Natural killer cell (primary cell): ENCODE data around the gene ITGA5. TPM values are rescaled to one million over a fixed set of nuclear protein-coding genes. Genes with fewer than 3 reads are reported as not detected.

ENCODE experiments used
- ATAC-seq, 3 donors: fragments of 150-1000 bp in 2 of 3; fragments of 200-7000 bp in 1 of 3; cut with Tn5 transposase; 1 replicate in 1 of 3; 2 replicates in 2 of 3; pipeline ENCODE4 v1.10.0; 2021; ENCODE audit warnings: mild to moderate bottlenecking in 2 of 3, moderate library complexity in 2 of 3
- DNase-seq, 2 donors: peaks; one replicate each; pipeline versions ENCODE4 v3.0.0 to v3.0.0-alpha.2; 2013 to 2021; ENCODE audit warnings: mixed read lengths in 1 of 2
- H3K27ac ChIP-seq: one replicate; pipeline ENCODE4 v1.5.1; 2013; ENCODE audit warnings: mild to moderate bottlenecking, low read length
- H3K27me3 ChIP-seq: one replicate; pipeline ENCODE4 v1.6.1; 2013; ENCODE audit warnings: low read length; ENCODE audit not compliant: control insufficient read depth, insufficient read depth
- H3K36me3 ChIP-seq: one replicate; pipeline ENCODE4 v1.6.1; 2013; ENCODE audit warnings: low read length; ENCODE audit not compliant: control insufficient read depth, insufficient read depth
- H3K4me1 ChIP-seq: one replicate; pipeline ENCODE4 v1.6.1; 2013; ENCODE audit warnings: low read length; ENCODE audit not compliant: control insufficient read depth, insufficient read depth
- H3K4me3 ChIP-seq: one replicate; pipeline ENCODE4 v1.5.1; 2013; ENCODE audit warnings: low read length
- H3K9me3 ChIP-seq: one replicate; pipeline ENCODE4 v1.6.1; 2013; ENCODE audit warnings: low read length; ENCODE audit not compliant: control insufficient read depth, insufficient read depth
- H3K27ac Mint-ChIP-seq, 2 donors: one replicate each; pipeline ENCODE4 v1.8.0; 2022; ENCODE audit warnings: mild to moderate bottlenecking in 2 of 2, mixed read lengths in 2 of 2, moderate library complexity in 1 of 2
- H3K27me3 Mint-ChIP-seq, 2 donors: one replicate each; pipeline ENCODE4 v1.8.0; 2022; ENCODE audit warnings: low read depth in 2 of 2, mixed read lengths in 2 of 2
- H3K36me3 Mint-ChIP-seq: one replicate; pipeline ENCODE4 v1.8.0; 2022; ENCODE audit warnings: mixed read lengths
- H3K4me1 Mint-ChIP-seq, 2 donors: one replicate each; pipeline ENCODE4 v1.8.0; 2022; ENCODE audit warnings: mixed read lengths in 2 of 2
- H3K4me3 Mint-ChIP-seq: one replicate; pipeline ENCODE4 v1.8.0; 2022; ENCODE audit warnings: mild to moderate bottlenecking, moderate library complexity, mixed read lengths
- H3K9me3 Mint-ChIP-seq, 2 donors: one replicate each; pipeline ENCODE4 v1.8.0; 2022; ENCODE audit warnings: mixed read lengths in 2 of 2
- CTCF ChIP-seq: fragments of 200-600 bp; IDR thresholded peaks from one replicate; pipeline ENCODE4 v1.8.0; 2022; ENCODE audit warnings: antibody characterized with exemption
- WGBS: methylation state at CpG from one replicate; pipeline ENCODE4 v1.1.7; 2013; ENCODE audit warnings: missing lambda C conversion rate; ENCODE audit not compliant: insufficient coverage; 5-methylcytosine and 5-hydroxymethylcytosine counted together
- intact Hi-C: fragments of 100-400 bp; cut with micrococcal nuclease; formaldehyde crosslinking; loops from one replicate; pipeline ENCODE4 v1.14.2; 2022
- total RNA-seq, 4 donors: library from RNA; stranded (reverse); fragments of 120-200 nt in 1 of 4; gene quantifications; one replicate each; pipeline versions ENCODE4 v1.2.3 to v1.2.4, GENCODE V29; 2013 to 2022

ITGA5 gene
- total RNA-seq, 3 donors from 2014 or later (not counting 1 experiment from before 2014, with no cell fraction given): 177 to 232 (median 207) TPM

GRCh38 chr12:54350743-54351142 is 68.3 kb downstream of the ITGA5 start:
- Histone ChIP-seq H3K9me3 (no peaks in the 10 kb centered on the region), H3K36me3 (peaks cover 62% of the 10 kb centered on the region), H3K4me1 (peaks cover 4% of the 10 kb centered on the region), H3K27ac (no peak overlapping the region), H3K4me3 (no peak overlapping the region), H3K27me3 (no peaks in the 10 kb centered on the region)
- H3K4me3 Mint-ChIP-seq: no peak overlapping the region
- WGBS: 100% methylated on average over 1 of the region's 3 CpGs
- H3K36me3 Mint-ChIP-seq: peaks cover 29% of the 10 kb centered on the region
- H3K4me1 Mint-ChIP-seq: peaks cover 0 to 8% of the 10 kb centered on the region in 2 donors
- H3K27ac Mint-ChIP-seq: no peak overlapping the region
- no peaks in the 10 kb centered on the region for H3K27me3 Mint-ChIP-seq
- H3K9me3 Mint-ChIP-seq: no peaks in the 10 kb centered on the region
- intact Hi-C loops: no loop called here
- no peak for ATAC-seq
- no peak for DNase-seq
- no peak for TF ChIP-seq CTCF

- no peak for ATAC-seq
- no peaks in the 10 kb centered on the region for H3K27me3 Mint-ChIP-seq
- no peaks in the 10 kb centered on the region for H3K9me3 Mint-ChIP-seq
- H3K4me1 Mint-ChIP-seq: peaks cover 4 to 8% of the 10 kb centered on the region in 2 donors
- intact Hi-C loops: no loop called here
- H3K27ac ChIP-seq: no peak overlapping the region
- H3K4me3 ChIP-seq: no peak overlapping the region
- H3K4me3 Mint-ChIP-seq: no peak overlapping the region
- DNase-seq: no peak
- H3K36me3 ChIP-seq: peaks cover 70% of the 10 kb centered on the region
- TF ChIP-seq CTCF: no peak
- no peak overlapping the region for H3K27ac Mint-ChIP-seq
- H3K9me3 ChIP-seq: no peaks in the 10 kb centered on the region
- no peaks in the 10 kb centered on the region for H3K27me3 ChIP-seq
- H3K4me1 ChIP-seq: peaks cover 4% of the 10 kb centered on the region
- H3K36me3 Mint-ChIP-seq: peaks cover 35% of the 10 kb centered on the region
Observed at GRCh38 chr12:54349679-54350078, 69.4 kb downstream of the ITGA5 start.

GRCh38 chr12:54349036-54349435 is 70.0 kb downstream of the ITGA5 start:
- H3K27me3 Mint-ChIP-seq: no peaks in the 10 kb centered on the region
- H3K4me1 Mint-ChIP-seq: peaks cover 4 to 8% of the 10 kb centered on the region in 2 donors
- ATAC-seq (no peak), DNase-seq (no peak)
- no peak overlapping the region for H3K4me3 Mint-ChIP-seq
- TF ChIP-seq CTCF: no peak
- H3K9me3 ChIP-seq: no peaks in the 10 kb centered on the region
- no peaks in the 10 kb centered on the region for H3K9me3 Mint-ChIP-seq
- H3K4me3 ChIP-seq: no peak overlapping the region
- peaks cover 4% of the 10 kb centered on the region for H3K4me1 ChIP-seq
- peaks cover 71% of the 10 kb centered on the region for H3K36me3 ChIP-seq
- 95% methylated on average over 4 of the region's 4 CpGs for WGBS
- no peak overlapping the region for H3K27ac ChIP-seq
- H3K27ac Mint-ChIP-seq: no peak overlapping the region
- no peaks in the 10 kb centered on the region for H3K27me3 ChIP-seq
- intact Hi-C loops: no loop called here
- H3K36me3 Mint-ChIP-seq: peaks cover 35% of the 10 kb centered on the region

Other genes starting within 250 kb of the ITGA5 start
- 10 to 100 TPM; 10.8 to 15.6 (median 12.3) TPM for gene SMUG1, start 230.3 kb downstream of the ITGA5 start, total RNA-seq
- 10 to 100 TPM; 30.8 to 42.3 (median 36.5) TPM for gene CBX5, start 139.1 kb downstream of the ITGA5 start, total RNA-seq
- gene HNRNPA1, start 138.5 kb downstream of the ITGA5 start, total RNA-seq: 1,000 to 10,000 TPM; 1,172 to 1,525 (median 1,292) TPM
- 10 to 100 TPM in 1 of 3 donors, 1 to 10 TPM in 2; 2.0 to 15.4 (median 2.0) TPM for gene NFE2, start 118.3 kb downstream of the ITGA5 start, total RNA-seq
- 10 to 100 TPM; 66.3 to 83.6 (median 79.7) TPM for gene COPZ1, start 94.1 kb downstream of the ITGA5 start, total RNA-seq
- gene GPR84, start 54.8 kb downstream of the ITGA5 start, total RNA-seq: 1 to 10 TPM in 1 of 3 donors, under 1 TPM in 2; 0.45 to 4.9 (median 0.59) TPM
- 1 to 10 TPM; 5.4 to 9.8 (median 8.9) TPM for gene ZNF385A, start 34.5 kb downstream of the ITGA5 start, total RNA-seq
- gene GTSF1, start 54.3 kb upstream of the ITGA5 start, total RNA-seq: 1 to 10 TPM; 3.2 to 4.2 (median 4.0) TPM
- gene NCKAP1L, start 78.5 kb upstream of the ITGA5 start, total RNA-seq: 100 to 1,000 TPM; 230 to 257 (median 236) TPM
- gene PDE1B, start 130.3 kb upstream of the ITGA5 start, total RNA-seq: 10 to 100 TPM; 11.8 to 15.0 (median 12.4) TPM
- gene PPP1R1A, start 169.4 kb upstream of the ITGA5 start, total RNA-seq: not detected
- gene LACRT, start 215.6 kb upstream of the ITGA5 start, total RNA-seq: not detected
- not detected for gene DCD, start 229.1 kb upstream of the ITGA5 start, total RNA-seq